ENCODE results near the gene ARRDC5.
"Not testable (repeated sequence)": the region's sequence is repeated elsewhere in the genome, so short reads cannot be mapped to it uniquely, and the experiment has no call there.

Gene ARRDC5

DNA sequence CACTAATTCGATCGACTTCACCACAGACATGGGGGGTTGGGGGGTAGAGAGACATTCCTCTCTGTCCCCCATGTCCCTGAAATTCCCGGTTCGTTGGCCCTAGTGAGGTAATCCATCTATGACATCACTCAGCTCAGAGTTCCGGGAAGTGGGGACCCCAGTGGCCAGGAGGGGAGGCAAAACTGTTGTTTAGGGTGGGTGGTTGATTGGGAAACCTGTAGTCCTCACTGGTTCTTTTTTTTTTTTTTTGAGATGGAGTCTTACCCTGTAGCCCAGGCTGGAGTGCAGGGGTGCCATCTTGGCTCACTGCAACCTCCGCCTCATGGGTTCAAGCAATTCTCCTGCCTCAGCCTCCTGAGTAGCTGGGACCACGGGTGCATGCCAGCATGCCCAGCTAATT, at the start of gene ARRDC5:
Gene ARRDC5 (minus strand): TSS at position 101 of the 400 bp plus-strand sequence. CDS start 71 bp downstream, at position 30.
- no peak within 1 kb of the TSS for H3K4me3 ChIP-seq (replicated peaks; ENCODE audit: low read depth, low read length)
- no peak for TF ChIP-seq CTCF (IDR thresholded peaks at IDR 0.05; ENCODE audit: low read length, missing control alignments)

GRCh38 chr19:4951656-4952055, 49.0 kb upstream of the ARRDC5 start:
- TF ChIP-seq CTCF (IDR thresholded peaks at IDR 0.05; ENCODE audit: low read length, missing control alignments) = no peak
- H3K4me3 ChIP-seq (replicated peaks; ENCODE audit: low read depth, low read length) = no peak overlapping the region
- no peak for DNase-seq (ENCODE audit: low read depth)

More for the DNA sequence above, at the start of gene ARRDC5:
- no peak for DNase-seq (ENCODE audit: low read depth)

DNA sequence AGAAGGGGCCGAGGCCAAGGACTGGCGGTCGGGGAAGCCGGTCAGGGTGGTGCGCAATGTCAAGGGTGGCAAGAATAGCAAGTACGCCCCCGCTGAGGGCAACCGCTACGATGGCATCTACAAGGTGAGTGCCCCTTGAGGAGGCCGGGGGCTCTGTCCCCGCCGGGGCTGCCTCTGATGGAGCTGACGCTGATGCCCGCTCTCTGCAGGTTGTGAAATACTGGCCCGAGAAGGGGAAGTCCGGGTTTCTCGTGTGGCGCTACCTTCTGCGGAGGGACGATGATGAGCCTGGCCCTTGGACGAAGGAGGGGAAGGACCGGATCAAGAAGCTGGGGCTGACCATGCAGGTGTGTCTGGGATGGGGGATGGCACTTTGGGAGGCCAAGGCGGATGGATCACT, 48.0 kb upstream of the ARRDC5 start:
- not testable (repeated sequence) for H3K4me3 ChIP-seq (replicated peaks; ENCODE audit: low read depth, low read length); DNase-seq (ENCODE audit: low read depth)

GRCh38 chr19:4941638-4942169, 39.0 kb upstream of the ARRDC5 start:
- DNase-seq (ENCODE audit: low read depth); H3K4me3 ChIP-seq (replicated peaks; ENCODE audit: low read depth, low read length): not testable (repeated sequence)

- H3K4me3 ChIP-seq (replicated peaks; ENCODE audit: low read depth, low read length) = no peak overlapping the region
- no peak for DNase-seq (ENCODE audit: low read depth)
- no peak for TF ChIP-seq CTCF (IDR thresholded peaks at IDR 0.05; ENCODE audit: low read length, missing control alignments)
Observed at GRCh38 chr19:4939466-4939865, 36.8 kb upstream of the ARRDC5 start.

DNA sequence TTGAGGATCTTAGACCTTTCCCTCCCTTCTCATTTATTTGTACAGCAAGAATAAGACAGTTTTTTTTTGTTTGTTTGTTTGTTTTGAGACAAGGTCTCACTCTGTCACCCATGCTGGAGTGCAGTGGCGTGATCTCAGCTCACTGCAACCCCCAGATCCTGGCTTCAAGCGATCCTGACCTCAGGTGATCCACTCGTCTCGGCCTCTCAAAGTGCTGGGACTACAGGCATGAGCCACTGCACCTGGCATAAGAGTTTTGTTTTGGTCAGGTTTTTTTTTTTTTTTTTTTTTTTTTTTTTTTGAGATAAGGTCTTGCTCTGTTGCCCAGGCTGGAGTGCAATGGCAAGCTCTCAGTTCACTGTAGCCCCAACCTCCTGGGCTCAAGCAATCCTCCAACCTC, 35.8 kb upstream of the ARRDC5 start:
- DNase-seq (ENCODE audit: low read depth); H3K4me3 ChIP-seq (replicated peaks; ENCODE audit: low read depth, low read length): not testable (repeated sequence)

- TF ChIP-seq CTCF (IDR thresholded peaks at IDR 0.05; ENCODE audit: low read length, missing control alignments) = no peak
- H3K4me3 ChIP-seq (replicated peaks; ENCODE audit: low read depth, low read length) = no peak overlapping the region
- no peak for DNase-seq (ENCODE audit: low read depth)
Observed at GRCh38 chr19:4937060-4937459, 34.4 kb upstream of the ARRDC5 start.

GRCh38 chr19:4935444-4935843, 32.7 kb upstream of the ARRDC5 start:
- DNase-seq (ENCODE audit: low read depth) = no peak
- H3K4me3 ChIP-seq (replicated peaks; ENCODE audit: low read depth, low read length) = no peak overlapping the region
- TF ChIP-seq CTCF (IDR thresholded peaks at IDR 0.05; ENCODE audit: low read length, missing control alignments) = no peak

DNA sequence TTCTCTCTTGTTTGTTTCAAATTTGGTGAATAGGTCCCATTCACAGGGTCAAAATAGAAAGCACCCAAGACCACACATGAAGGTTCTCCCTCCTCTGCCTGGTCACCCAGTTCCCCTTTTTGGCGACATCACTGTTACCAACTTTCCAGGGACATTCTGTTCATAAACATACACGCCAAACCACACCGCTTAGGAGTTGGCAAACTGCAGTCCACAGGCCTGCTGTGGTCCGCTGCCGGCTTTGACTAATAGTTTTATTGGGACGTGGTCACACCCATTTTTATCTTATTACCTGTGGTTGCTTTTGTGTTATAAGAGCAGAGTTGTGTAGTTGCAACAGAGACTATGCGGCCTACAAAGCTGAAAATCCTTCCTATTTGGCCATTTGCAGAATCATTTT, 30.8 kb upstream of the ARRDC5 start:
- no peak for TF ChIP-seq CTCF (IDR thresholded peaks at IDR 0.05; ENCODE audit: low read length, missing control alignments)
- H3K4me3 ChIP-seq (replicated peaks; ENCODE audit: low read depth, low read length) = no peak overlapping the region
- DNase-seq (ENCODE audit: low read depth) = no peak
